ENCODE measurements around the gene CNNM4.

The CNNM4 gene

DNA sequence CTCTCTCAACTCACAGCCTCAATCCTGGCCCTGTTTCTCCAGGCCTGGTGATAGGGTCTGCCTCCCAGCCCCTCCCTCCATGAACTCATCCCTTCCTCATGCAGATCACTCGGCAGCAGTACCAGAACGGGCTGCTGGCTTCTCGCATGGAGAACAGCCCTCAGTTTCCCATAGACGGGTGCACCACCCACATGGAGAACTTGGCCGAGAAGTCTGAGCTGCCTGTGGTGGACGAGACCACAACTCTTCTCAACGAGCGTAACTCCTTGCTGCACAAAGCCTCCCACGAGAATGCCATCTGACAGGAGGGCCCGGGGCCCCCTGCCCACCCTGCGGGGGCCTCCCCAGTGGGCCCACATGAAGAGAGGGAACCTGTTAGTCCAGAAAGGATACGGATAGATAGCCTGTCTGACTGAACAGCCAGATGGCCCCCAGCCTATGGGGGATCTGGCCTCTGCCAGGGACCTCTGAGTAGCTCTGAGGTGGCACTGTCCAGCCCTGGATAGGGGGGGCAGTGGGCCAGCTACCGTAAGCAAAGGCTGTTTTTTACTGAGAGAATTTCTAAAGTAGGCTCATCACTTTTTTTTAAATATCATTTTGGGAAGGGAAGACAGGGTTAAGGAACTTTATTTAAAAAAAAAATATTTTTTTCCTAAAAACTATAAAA is 48.6 kb downstream of the CNNM4 start:
- Histone ChIP-seq H3K27me3 (replicated peaks; ENCODE audit: control insufficient read depth, insufficient read depth, low read length) (no peaks in the 10 kb centered on the region), H3K4me3 (replicated peaks; ENCODE audit: low read depth, low read length) (no peak overlapping the region), H3K36me3 (ENCODE audit: control insufficient read depth, insufficient read depth, low read length) (peaks cover 5% of the 10 kb centered on the region)
- TF ChIP-seq, protein P1, sequence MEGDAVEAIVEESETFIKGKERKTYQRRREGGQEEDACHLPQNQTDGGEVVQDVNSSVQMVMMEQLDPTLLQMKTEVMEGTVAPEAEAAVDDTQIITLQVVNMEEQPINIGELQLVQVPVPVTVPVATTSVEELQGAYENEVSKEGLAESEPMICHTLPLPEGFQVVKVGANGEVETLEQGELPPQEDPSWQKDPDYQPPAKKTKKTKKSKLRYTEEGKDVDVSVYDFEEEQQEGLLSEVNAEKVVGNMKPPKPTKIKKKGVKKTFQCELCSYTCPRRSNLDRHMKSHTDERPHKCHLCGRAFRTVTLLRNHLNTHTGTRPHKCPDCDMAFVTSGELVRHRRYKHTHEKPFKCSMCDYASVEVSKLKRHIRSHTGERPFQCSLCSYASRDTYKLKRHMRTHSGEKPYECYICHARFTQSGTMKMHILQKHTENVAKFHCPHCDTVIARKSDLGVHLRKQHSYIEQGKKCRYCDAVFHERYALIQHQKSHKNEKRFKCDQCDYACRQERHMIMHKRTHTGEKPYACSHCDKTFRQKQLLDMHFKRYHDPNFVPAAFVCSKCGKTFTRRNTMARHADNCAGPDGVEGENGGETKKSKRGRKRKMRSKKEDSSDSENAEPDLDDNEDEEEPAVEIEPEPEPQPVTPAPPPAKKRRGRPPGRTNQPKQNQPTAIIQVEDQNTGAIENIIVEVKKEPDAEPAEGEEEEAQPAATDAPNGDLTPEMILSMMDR (IDR thresholded peaks at IDR 0.05; ENCODE audit: insufficient read depth, low read length, poor library complexity, severe bottlenecking): no peak
- DNase-seq (ENCODE audit: extremely low read depth, insufficient read length): no peak

DNA sequence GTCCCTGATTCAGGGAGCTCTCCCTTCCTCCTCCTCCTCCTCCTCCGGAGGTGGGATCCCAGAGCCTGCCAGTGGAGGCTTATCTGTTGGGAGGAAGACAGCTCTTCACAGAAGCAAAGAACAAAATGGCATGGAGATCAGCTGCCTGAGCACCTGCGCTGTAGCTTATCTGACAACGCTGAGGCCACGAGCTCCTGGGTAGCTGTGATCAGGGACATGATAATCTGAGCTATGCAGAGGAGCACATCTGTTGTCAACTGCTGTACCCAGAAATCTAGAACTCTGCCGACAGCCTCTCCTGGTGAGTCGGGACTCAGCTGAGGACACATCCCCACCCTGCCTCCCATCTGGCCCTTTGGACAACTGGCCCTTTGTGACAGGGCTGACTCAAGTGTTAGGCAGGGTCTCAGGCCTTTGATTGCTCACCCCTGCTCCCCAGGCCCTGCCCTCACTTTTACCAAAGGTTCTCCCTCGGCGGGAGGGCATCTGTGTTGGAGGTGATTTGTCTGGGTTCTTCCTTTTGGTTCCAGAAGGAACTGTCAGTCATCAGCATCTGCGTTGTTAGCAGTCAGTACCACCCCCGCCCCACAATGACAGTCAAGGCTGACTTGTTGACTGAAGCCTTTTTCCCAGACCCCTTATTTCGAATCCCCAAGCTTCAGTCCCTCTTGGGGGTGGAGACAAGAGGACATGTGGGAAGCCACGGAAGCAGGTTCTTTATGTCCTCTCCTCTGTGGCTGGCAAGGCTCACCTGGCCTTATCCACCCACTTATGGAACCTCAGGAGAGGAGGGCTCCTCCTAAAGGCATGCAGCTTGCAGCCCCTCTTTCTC is 49.5 kb downstream of the CNNM4 start:
- Histone ChIP-seq H3K27me3 (replicated peaks; ENCODE audit: control insufficient read depth, insufficient read depth, low read length) (no peaks in the 10 kb centered on the region), H3K4me3 (replicated peaks; ENCODE audit: low read depth, low read length) (no peak overlapping the region), H3K36me3 (ENCODE audit: control insufficient read depth, insufficient read depth, low read length) (peaks cover 5% of the 10 kb centered on the region)
- TF ChIP-seq, protein P1 (IDR thresholded peaks at IDR 0.05; ENCODE audit: insufficient read depth, low read length, poor library complexity, severe bottlenecking): no peak
- DNase-seq (ENCODE audit: extremely low read depth, insufficient read length): no peak

DNA sequence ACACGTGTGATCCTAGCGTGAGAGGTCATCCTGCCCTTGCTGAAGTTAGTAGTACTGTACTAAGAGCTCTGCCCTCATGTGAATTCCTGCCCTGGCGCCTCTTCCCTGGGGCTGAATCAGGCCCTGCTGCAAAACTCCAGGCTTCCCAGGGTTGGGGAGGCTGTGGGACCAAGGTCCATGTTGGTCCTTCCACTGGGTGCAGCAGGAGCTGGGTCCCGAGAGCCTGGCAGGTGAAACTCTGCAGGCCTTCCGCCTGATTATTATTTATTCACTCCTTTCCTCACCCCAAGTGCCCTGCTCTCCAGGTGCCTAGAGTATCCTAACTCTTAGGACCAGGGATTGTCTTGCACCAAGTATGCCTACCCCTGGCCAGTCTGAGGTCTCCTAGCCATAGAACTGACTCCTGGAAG is 50.1 kb downstream of the CNNM4 start:
- no peak for DNase-seq (ENCODE audit: extremely low read depth, insufficient read length)
- TF ChIP-seq, protein P1 (IDR thresholded peaks at IDR 0.05; ENCODE audit: insufficient read depth, low read length, poor library complexity, severe bottlenecking): no peak
- no peak overlapping the region for H3K4me3 ChIP-seq (replicated peaks; ENCODE audit: low read depth, low read length)
- no peaks in the 10 kb centered on the region for H3K27me3 ChIP-seq (replicated peaks; ENCODE audit: control insufficient read depth, insufficient read depth, low read length)
- H3K36me3 ChIP-seq (ENCODE audit: control insufficient read depth, insufficient read depth, low read length): peaks cover 5% of the 10 kb centered on the region

DNA sequence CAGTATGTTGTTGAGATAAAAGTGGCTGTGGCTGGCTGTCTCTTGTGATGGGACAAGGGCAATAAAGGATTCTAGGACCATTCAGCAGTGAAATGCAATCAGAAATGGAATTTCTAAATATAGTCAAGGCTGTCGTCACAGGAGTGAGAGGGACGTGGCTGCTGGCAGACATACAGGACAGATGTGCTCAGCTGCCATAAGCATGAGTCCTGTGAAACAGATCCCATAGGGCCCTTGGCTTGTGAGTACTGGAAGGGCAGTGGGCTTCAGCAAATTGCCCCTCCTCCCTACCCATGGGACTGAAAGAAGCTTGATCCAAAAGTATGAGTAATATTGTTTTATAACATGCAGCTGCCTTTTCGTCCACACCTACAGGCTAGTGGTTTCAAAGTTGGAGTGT is 51.2 kb downstream of the CNNM4 start:
- Histone ChIP-seq H3K27me3 (replicated peaks; ENCODE audit: control insufficient read depth, insufficient read depth, low read length) (no peaks in the 10 kb centered on the region), H3K36me3 (ENCODE audit: control insufficient read depth, insufficient read depth, low read length) (peaks cover 5% of the 10 kb centered on the region), H3K4me3 (replicated peaks; ENCODE audit: low read depth, low read length) (no peak overlapping the region)
- no peak for DNase-seq (ENCODE audit: extremely low read depth, insufficient read length)
- TF ChIP-seq, protein P1 (IDR thresholded peaks at IDR 0.05; ENCODE audit: insufficient read depth, low read length, poor library complexity, severe bottlenecking): no peak

DNA sequence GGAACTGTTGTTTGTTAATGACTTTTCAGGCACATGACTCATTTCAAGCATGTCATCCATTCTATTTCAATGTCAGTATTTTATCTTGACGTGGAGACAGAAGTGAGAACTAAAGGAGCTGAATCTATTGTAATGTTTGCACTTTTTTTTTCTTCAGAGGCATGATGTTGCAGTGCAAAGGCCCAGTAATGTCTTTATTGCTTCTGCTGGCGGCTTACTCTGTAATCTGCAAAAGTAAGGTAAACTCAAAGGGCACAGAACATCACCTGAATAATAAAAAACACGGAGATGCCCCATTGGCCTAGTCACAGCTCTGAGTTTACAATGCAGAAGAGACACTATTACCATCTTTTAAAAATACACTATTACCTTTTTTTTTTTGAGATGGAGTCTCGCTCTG is 53.0 kb downstream of the CNNM4 start:
- Histone ChIP-seq H3K27me3 (replicated peaks; ENCODE audit: control insufficient read depth, insufficient read depth, low read length) (no peaks in the 10 kb centered on the region), H3K4me3 (replicated peaks; ENCODE audit: low read depth, low read length) (no peak overlapping the region), H3K36me3 (ENCODE audit: control insufficient read depth, insufficient read depth, low read length) (peaks cover 5% of the 10 kb centered on the region)
- TF ChIP-seq, protein P1 (IDR thresholded peaks at IDR 0.05; ENCODE audit: insufficient read depth, low read length, poor library complexity, severe bottlenecking): no peak
- no peak for DNase-seq (ENCODE audit: extremely low read depth, insufficient read length)

All from GM06990 (cell line).